NCI-H2196 treated with DMSO at 0.1 percent for 48 hours (cell line): Measurements from ENCODE around the gene NAALADL2.
"Not testable (repeated sequence)": the region's sequence is repeated elsewhere in the genome, so short reads cannot be mapped to it uniquely, and the experiment has no call there.

Source experiments
- DNase-seq: peaks from one replicate; lab custom pipeline; 2025; ENCODE audit not compliant: unreplicated experiment; lab: John Stamatoyannopoulos, UW

Gene NAALADL2

GRCh38 chr3:175528693-175529092 lies 669.6 kb downstream of the NAALADL2 start:
- not testable (repeated sequence) for DNase-seq

- no peak for DNase-seq
Measured at GRCh38 chr3:175535351-175535750, 676.2 kb downstream of the NAALADL2 start.

GRCh38 chr3:175546115-175546514 lies 687.0 kb downstream of the NAALADL2 start:
- DNase-seq, result no peak

- DNase-seq, result no peak
Measured at GRCh38 chr3:175552929-175553328, 693.8 kb downstream of the NAALADL2 start.

GRCh38 chr3:175554801-175555200 lies 695.7 kb downstream of the NAALADL2 start:
- DNase-seq, result no peak

- no peak for DNase-seq
Measured at GRCh38 chr3:175558261-175558660, 699.1 kb downstream of the NAALADL2 start.

- no peak for DNase-seq
Measured at GRCh38 chr3:175564363-175564762, 705.2 kb downstream of the NAALADL2 start.

GRCh38 chr3:175571096-175571495 lies 712.0 kb downstream of the NAALADL2 start:
- no peak for DNase-seq

GRCh38 chr3:175573226-175573625 lies 714.1 kb downstream of the NAALADL2 start:
- no peak for DNase-seq

GRCh38 chr3:175580318-175580717 lies 721.2 kb downstream of the NAALADL2 start:
- no peak for DNase-seq

GRCh38 chr3:175585898-175586297 lies 726.8 kb downstream of the NAALADL2 start:
- no peak for DNase-seq

GRCh38 chr3:175590745-175591144 lies 731.6 kb downstream of the NAALADL2 start:
- DNase-seq, result no peak

- DNase-seq, result no peak
Measured at GRCh38 chr3:175591375-175591774, 732.2 kb downstream of the NAALADL2 start.

GRCh38 chr3:175593331-175593730 lies 734.2 kb downstream of the NAALADL2 start:
- DNase-seq, result no peak

GRCh38 chr3:175598740-175599139 lies 739.6 kb downstream of the NAALADL2 start:
- DNase-seq, result no peak

- DNase-seq, result no peak
Measured at GRCh38 chr3:175601521-175601920, 742.4 kb downstream of the NAALADL2 start.

- no peak for DNase-seq
Measured at GRCh38 chr3:175605851-175606250, 746.7 kb downstream of the NAALADL2 start.

GRCh38 chr3:175606650-175607318 lies 747.6 kb downstream of the NAALADL2 start:
- no peak for DNase-seq

GRCh38 chr3:175608356-175608755 lies 749.2 kb downstream of the NAALADL2 start:
- DNase-seq, result no peak

GRCh38 chr3:175608911-175609310 lies 749.8 kb downstream of the NAALADL2 start:
- no peak for DNase-seq

- no peak for DNase-seq
Measured at GRCh38 chr3:175612487-175613196, 753.5 kb downstream of the NAALADL2 start.

GRCh38 chr3:175614107-175614506 lies 755.0 kb downstream of the NAALADL2 start:
- not testable (repeated sequence) for DNase-seq

- DNase-seq, result no peak
Measured at GRCh38 chr3:175617247-175617646, 758.1 kb downstream of the NAALADL2 start.
